Uterus (tissue), 2 donors: ENCODE results near the gene PTPRG.

Experiments used
- POLR2A ChIP-seq, 2 donors: fragments of 450-650 bp; IDR thresholded peaks; one replicate each; pipeline ENCODE4 v1.6.1; 2016; ENCODE audit warnings: antibody characterized with exemption in 2 of 2, mild to moderate bottlenecking in 1 of 2, moderate library complexity in 1 of 2
- TF ChIP-seq, protein P1 (sequence below), 4 experiments: fragments of 200-600 bp in 2 of 4; fragments of 450-650 bp in 2 of 4; sonication (generic) in 2 of 4; IDR thresholded peaks; one replicate each; pipeline ENCODE4 v1.5.1; 2016 to 2019; ENCODE audit warnings: antibody characterized with exemption in 4 of 4, mild to moderate bottlenecking in 2 of 4, moderate library complexity in 1 of 4

- TF ChIP-seq, protein P1, sequence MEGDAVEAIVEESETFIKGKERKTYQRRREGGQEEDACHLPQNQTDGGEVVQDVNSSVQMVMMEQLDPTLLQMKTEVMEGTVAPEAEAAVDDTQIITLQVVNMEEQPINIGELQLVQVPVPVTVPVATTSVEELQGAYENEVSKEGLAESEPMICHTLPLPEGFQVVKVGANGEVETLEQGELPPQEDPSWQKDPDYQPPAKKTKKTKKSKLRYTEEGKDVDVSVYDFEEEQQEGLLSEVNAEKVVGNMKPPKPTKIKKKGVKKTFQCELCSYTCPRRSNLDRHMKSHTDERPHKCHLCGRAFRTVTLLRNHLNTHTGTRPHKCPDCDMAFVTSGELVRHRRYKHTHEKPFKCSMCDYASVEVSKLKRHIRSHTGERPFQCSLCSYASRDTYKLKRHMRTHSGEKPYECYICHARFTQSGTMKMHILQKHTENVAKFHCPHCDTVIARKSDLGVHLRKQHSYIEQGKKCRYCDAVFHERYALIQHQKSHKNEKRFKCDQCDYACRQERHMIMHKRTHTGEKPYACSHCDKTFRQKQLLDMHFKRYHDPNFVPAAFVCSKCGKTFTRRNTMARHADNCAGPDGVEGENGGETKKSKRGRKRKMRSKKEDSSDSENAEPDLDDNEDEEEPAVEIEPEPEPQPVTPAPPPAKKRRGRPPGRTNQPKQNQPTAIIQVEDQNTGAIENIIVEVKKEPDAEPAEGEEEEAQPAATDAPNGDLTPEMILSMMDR (IDR thresholded peaks at IDR 0.05), result no peak
- no peak for TF ChIP-seq POLR2A (IDR thresholded peaks at IDR 0.05)
Observed at GRCh38 chr3:62035402-62036057, 474.2 kb downstream of the PTPRG start.
